Endothelial cell of umbilical vein (primary cell): Measurements from ENCODE around the gene KCNC1.

Source experiments
- CTCF ChIP-seq, 2 donors: IDR thresholded peaks; 1 replicate in 1 of 2; 2 replicates in 1 of 2; pipeline ENCODE4 v1.5.1; 2011; ENCODE audit warnings: low read length in 2 of 2, mild to moderate bottlenecking in 2 of 2, moderate library complexity in 2 of 2, control low read depth in 1 of 2, inconsistent platforms in 1 of 2, low read depth in 1 of 2; ENCODE audit not compliant: insufficient read depth in 1 of 2; ENCODE audit errors: extremely low read depth in 1 of 2
- POLR2A ChIP-seq: IDR thresholded peaks from 2 replicates; pipeline ENCODE4 v1.6.1; 2012; ENCODE audit warnings: low read depth, mild to moderate bottlenecking, control low read depth, low read length

- TF ChIP-seq POLR2A (no peak), CTCF (IDR thresholded peaks at IDR 0.05; ENCODE audit: extremely low read depth in 1 of 2, insufficient read depth in 1 of 2, low read depth in 1 of 2, low read length in 2 of 2) (no peak)
These were observed 16.0 kb upstream of the KCNC1 start for GRCh38 chr11:17718510-17718962.
